COLO829 (cell line): ENCODE measurements around the gene SLC25A25.
"Not testable (repeated sequence)": the region's sequence is repeated elsewhere in the genome, so short reads cannot be mapped to it uniquely, and the experiment has no call there.

Experiments used
- DNase-seq: peaks from one replicate; pipeline ENCODE4 v3.0.0; 2012; ENCODE audit warnings: low spot score

SLC25A25 gene

DNA sequence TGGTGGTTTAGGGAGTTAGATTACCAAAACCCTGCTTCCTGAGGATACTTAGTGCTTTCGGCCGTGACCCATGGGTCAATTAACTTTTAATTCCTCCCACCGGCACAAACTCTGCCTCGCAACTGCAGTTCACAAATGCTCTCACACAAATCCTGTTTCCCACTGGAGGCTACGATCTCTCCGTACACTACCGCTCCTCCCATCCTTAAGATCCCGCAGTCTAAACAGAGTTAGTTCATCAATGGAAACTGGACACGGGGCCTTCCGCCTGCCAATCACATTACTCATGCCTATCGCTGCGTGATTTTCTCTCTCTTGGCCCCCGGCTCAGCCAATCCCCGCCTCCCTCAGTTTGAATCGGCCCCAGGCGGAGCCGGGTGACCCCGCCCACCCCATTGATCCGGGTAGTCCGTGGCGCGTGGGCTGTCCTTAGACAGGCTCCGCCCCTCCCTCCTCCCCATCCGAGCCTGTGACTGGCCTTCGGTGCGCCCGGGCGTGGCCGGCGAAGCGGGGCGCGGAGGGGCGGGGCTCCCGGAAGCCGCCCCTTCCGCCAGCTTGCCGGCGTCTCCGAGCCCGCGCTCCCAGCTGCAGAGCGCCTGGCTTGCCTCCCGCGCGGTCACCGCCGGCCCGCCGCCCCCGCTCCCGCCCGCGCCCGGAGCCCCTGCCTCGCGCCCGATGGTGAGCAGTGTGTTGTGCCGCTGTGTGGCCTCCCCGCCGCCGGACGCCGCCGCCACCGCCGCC, at the start of gene SLC25A25:
TSS of gene SLC25A25 (plus strand) at position 588 of the 741 bp plus-strand sequence. CDS start at position 676, 88 bp downstream.
- peak; percentile 99 for DNase-seq

- DNase-seq = no peak
Observed at GRCh38 chr9:128020692-128021091, 47.3 kb upstream of the SLC25A25 start.

DNA sequence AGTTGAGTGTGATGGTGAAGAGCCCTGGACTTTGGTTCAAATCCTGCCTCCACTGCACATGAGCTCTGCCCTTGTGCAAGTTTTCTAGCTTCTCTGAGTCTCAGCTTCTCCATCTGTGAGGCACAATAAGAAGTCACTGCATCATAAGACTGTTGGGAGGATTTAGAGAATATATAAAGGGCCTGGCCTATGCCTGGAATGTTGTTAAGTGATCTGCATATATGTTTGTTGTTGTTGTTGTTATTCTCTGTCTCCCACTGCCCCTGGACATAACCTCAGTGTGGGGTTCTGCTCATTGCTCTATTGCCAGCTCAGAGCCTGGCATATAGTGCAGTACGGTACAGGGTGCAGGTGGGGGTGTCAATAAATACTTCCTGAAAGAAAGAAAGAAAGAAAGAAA, 46.9 kb upstream of the SLC25A25 start:
- no peak for DNase-seq

DNA sequence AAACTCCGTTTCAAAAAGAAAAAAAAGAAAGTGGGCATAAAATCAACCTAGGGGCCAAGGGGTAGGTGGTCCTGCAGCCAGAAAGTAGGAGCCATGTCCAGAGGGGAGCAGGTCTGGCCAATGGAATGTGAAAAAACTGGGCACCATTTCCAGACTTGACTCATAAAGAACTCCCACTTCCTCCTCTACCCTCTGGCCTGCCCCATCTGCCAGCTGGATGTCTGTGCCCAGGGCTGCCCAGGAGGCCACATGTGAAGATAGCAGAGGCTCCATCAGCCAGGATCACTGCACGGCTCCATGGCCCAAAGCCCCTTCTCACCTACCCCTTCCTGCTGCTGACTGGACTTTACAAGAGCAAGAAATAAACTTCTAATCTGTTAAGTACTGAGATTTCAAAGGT, 45.1 kb upstream of the SLC25A25 start:
- no peak for DNase-seq

DNA sequence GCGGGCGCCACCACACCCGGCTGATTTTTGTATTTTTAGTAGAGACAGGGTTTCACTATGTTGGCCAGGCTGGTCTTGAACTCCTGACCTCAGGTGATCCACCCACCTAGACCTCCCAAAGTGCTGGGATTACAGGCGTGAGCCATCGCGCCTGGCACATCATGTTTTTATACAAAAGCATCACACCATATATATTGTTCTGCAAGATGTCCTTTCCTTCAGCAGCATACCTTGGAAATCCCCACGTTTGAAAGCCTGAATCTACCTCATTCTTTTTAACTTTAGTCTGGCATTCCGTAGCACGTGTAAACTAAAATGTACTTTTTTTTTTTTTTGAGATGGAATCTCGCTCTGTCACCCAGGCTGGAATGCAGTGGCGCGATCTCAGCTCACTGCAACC, 44.4 kb upstream of the SLC25A25 start:
- not testable (repeated sequence) for DNase-seq

DNA sequence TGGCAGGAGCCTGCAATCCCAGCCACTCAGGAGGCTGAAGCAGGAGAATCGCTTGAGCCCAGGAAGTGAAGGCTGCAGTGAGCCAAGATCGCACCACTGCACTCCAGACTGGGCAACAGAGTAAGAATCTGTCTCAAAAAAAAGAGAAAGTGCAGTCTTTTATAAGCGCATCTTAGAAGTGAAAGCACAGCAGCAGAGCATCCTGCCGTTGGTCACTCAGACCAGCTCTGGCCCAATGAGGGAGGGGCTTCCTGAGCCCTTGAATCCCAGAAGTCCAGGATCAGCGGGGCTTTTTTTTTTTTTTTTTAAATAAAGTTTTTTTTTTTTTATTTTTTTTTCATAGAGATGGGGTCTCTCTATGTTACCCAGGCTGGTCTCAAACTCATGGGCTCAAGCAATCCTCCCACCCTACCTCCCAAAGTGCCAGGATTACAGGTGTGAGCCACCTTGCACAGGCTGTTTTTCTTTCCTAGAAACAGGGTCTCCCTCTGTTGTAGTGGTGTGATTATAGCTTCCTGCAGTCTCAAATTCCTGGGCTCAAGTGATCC, 43.2 kb upstream of the SLC25A25 start:
- no peak for DNase-seq

GRCh38 chr9:128025736-128026135, 42.3 kb upstream of the SLC25A25 start:
- DNase-seq = no peak

DNA sequence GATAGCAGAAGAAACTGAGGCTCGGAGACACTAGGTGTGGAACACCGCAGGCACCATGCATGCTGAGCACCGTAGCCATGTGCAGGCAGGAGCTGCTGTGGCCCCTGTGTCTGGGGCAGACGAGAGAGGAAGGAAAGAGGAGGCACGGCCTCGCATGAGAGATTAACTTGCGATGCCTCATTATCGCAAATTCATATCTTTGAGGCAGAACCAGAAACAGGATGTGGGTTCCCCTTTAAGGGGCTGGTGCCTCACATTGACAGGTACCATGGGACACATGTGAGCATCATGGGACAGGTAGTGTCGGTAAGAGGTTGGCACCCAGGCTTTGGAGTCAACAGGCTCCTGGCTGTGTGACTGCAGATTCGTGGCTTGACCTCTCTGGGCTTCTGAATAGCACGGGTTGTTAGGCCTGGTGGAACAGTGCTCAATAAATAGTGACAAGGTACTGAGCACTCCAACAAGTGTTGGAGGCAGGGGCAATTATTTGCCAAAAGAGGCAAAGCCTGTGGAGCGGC, 41.7 kb upstream of the SLC25A25 start:
- DNase-seq = no peak

- DNase-seq = no peak
Observed at GRCh38 chr9:128026773-128027541, 41.1 kb upstream of the SLC25A25 start.

GRCh38 chr9:128027705-128028104, 40.3 kb upstream of the SLC25A25 start:
- no peak for DNase-seq

- DNase-seq = no peak
Observed at GRCh38 chr9:128033609-128034008, 34.4 kb upstream of the SLC25A25 start.

GRCh38 chr9:128034821-128035652, 33.0 kb upstream of the SLC25A25 start:
- DNase-seq = peak; percentile 96

- not testable (repeated sequence) for DNase-seq
Observed at GRCh38 chr9:128036522-128036921, 31.5 kb upstream of the SLC25A25 start.

- DNase-seq = not testable (repeated sequence)
Observed at GRCh38 chr9:128040783-128041182, 27.2 kb upstream of the SLC25A25 start.

DNA sequence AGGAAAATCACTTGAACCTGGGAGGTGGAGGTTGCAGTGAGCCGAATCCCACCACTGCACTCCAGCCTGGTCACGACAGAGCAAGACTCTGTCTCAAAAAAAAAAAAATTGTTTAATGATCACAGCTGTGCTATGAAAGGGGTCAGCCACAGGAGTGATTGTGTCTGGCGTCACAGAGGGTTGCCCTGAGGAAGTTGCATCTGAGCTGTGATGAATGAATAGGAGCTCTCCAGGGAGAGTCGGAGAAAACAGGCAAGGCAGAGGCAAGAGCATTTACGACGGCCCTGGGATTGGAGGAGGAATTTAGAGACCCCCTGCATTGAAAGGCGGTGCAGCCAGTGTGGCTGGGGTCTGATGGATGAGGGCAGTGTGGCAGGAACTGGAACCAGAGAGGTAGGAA, 26.0 kb upstream of the SLC25A25 start:
- no peak for DNase-seq

GRCh38 chr9:128043467-128043868, 24.6 kb upstream of the SLC25A25 start:
- DNase-seq = no peak

DNA sequence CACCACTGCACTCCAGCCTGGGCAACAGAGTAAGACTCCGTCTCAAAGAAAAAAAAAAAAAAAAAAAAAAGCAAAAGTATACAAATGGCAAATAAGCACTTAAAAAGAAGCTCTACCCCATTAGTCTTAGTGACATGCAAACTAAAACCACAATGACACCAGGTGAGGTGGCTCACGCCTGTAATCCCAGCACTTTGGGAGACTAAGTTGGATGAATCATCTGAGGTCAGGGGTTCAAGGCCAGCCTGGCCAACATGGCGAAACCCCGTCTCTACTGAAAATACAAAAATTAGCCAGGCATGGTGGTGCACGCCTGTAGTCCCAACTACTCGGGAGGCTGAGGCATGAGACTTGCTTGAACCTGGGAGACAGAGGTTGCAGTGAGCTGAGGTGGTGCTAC, 22.6 kb upstream of the SLC25A25 start:
- not testable (repeated sequence) for DNase-seq

DNA sequence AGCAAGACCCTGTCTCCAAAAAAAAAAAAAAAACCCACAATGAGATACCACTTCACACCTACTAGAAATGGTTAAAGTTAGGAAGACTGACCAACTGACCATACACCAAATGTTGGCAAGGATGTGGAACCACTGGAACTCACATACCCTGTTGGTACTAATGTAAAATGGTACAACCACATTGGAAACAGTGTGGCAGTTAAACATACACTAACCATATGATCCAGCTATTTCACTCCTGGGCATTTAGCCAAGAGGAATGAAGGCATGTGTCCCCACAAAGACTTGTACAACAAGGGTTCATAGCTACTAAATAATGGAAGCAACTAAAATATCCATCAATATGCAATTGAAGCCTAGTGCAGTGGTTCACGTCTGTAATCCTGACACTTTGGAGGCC, 22.2 kb upstream of the SLC25A25 start:
- DNase-seq = no peak

DNA sequence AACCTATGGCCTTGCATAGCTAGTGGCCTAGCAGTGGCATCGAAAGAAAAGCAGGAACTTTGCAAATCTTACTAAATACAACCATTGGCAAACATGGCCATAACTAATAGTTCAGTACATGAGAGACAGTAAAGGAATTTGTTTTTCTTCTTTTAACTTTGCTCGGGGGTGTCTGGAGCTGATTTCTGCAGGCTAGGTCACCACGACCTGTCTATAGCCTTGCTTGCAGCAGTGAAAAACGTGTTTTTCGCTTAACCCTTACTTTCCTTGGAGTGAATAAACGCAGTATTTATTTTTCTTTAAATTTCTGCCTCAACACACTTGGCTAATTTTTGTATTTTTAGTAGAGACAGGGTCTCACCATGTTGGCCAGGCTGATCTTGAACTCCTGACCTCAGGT, 20.8 kb upstream of the SLC25A25 start:
- DNase-seq = no peak

DNA sequence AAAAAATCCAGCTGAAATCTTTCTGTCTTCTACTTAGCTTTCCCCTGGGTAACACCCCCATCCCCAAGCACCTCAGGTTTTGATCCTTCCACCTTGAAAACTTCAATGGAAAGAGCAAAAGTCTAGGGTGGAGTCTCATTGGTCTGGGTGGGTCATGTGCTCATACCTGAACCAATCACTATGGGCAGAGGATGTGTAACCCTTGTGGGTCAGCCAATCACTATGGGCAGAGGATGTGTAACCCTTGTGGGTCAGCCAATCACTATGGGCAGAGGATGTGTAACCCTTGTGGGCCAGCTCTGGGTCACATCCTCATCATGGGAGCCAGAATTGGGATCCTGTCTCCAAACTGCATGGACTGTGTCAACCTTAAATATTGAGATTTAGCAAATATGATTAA, 19.4 kb upstream of the SLC25A25 start:
- no peak for DNase-seq

DNA sequence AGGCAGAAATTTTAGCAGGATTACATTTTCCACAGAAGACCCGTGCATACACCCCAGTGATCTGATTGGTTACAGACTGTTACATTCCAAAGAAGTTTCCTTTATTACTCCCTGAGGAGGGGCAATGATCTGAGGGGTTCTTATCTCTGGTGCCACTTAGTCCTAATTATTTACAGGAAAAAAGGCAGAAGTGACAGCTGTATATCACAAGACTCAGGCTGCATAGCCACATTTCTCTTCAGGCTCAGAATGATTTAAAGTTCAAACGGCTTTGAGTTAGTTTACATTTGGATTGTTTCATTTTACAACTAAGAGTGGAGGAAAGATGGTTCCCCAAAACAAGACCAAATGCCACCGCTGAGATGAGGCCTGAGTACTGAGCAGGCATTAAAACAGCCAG, 18.2 kb upstream of the SLC25A25 start:
- no peak for DNase-seq
